ENCODE measurements around the gene SLC6A11. TPM values are rescaled to one million over a fixed set of nuclear protein-coding genes. Genes with fewer than 3 reads are reported as not detected.

The SLC6A11 gene
- polyA plus RNA-seq, 2 of the 4 experiments (the other 2 are of a cell fraction) = 0.03 TPM

DNA sequence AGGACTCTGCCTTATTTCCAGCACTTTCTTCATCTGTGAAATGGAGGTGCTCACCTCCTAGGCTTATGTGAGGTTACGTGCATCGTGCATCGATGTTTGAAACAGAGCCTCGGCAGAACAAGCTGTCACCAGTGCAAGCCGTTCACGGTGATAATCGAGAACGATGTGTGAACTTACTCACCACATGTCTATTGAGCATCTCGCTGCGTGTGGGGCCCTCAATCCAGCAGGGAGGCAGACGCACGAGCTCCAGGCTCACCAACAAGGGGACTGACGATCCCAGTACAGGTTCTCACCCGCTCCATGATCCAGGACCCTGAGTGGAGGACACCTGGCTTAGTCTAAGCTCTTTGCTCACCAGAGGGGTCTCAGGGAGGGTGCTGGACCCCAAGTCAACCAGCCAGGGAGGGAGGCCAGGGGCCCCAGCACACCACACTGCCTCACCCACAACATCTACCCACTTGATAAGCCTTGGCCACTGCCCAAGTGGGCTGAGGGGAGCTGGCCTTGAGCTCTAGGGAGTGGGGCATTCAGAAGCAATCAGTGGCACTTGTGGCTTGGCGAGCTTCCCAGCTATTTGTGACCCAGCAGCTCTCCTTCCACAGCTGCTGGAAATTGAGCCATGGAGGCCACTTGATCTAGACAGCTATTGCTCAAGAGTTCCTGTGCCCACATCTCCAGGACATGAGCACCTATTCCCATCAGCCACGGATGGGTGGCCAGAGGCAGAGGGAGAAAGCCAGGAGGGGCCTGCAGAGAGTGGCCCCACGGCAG is 142.1 kb downstream of the SLC6A11 start:
- 34% methylated on average over 14 of the region's 17 CpGs for WGBS (ENCODE audit: missing lambda C conversion rate)
- no peaks in the 10 kb centered on the region for H3K4me1 ChIP-seq
- DNase-seq (ENCODE audit: low read depth in 1 of 2, low spot score in 1 of 2) (no peak), ATAC-seq (no peak), FAIRE-seq (no peak)
- H3K9me3 ChIP-seq = no peaks in the 10 kb centered on the region
- H3K27ac ChIP-seq = no peak overlapping the region
- no peak overlapping the region for H3K4me3 ChIP-seq
- CTCF ChIA-PET = interaction anchor here (1.0 to 11.6 kb wide), 5 partner anchors 7 to 100 kb away, joined by 3 to 148 read pairs (median 6); no protein-coding TSS in a partner anchor
- TF ChIP-seq NPAS2 (CRISPR knock-in tag; IDR thresholded peaks at IDR 0.05; ENCODE audit: borderline replicate concordance) (no peak), TP53 (CRISPR knock-in tag; IDR thresholded peaks at IDR 0.05) (no peak), KDM5A (IDR thresholded peaks at IDR 0.05) (no peak), HOXB13 (CRISPR knock-in tag; IDR thresholded peaks at IDR 0.05; ENCODE audit: low read depth) (no peak)
- TF ChIP-seq, protein P1, sequence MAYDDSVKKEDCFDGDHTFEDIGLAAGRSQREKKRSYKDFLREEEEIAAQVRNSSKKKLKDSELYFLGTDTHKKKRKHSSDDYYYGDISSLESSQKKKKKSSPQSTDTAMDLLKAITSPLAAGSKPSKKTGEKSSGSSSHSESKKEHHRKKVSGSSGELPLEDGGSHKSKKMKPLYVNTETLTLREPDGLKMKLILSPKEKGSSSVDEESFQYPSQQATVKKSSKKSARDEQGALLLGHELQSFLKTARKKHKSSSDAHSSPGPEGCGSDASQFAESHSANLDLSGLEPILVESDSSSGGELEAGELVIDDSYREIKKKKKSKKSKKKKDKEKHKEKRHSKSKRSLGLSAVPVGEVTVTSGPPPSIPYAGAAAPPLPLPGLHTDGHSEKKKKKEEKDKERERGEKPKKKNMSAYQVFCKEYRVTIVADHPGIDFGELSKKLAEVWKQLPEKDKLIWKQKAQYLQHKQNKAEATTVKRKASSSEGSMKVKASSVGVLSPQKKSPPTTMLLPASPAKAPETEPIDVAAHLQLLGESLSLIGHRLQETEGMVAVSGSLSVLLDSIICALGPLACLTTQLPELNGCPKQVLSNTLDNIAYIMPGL (CRISPR knock-in tag; IDR thresholded peaks at IDR 0.05; ENCODE audit: borderline replicate concordance) = no peak
- POLR2A ChIA-PET = interaction anchor here (0.6 kb wide), 1 partner anchor 1502 kb away, joined by 3 read pairs; no protein-coding TSS in a partner anchor
- no peak overlapping the region for H3K4me2 ChIP-seq

DNA sequence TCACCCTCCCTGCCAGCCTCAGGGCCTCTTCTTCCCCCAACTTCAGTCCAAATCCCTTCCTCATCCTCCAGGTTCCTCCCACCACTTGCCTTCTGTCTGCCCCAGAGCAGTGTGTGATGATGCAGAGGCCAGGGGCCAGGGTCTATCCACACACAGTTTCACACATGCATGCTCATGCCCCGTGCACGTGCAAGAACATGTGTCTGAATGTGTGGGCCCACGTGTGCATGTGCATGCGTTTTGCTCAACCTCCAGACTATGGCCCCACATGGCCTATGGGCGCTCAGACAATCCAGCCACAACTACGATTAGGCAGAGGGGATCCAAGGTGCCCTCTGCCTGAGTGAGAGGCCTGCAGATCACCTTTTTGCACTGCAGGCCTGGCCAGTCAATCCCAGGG is 144.2 kb downstream of the SLC6A11 start:
- CTCF ChIA-PET = interaction anchor here (1.0 to 5.2 kb wide), 3 partner anchors 23 to 202 kb away, joined by 3 to 24 read pairs (median 5); no protein-coding TSS in a partner anchor
- 19% methylated on average over 6 of the region's 6 CpGs for WGBS (ENCODE audit: missing lambda C conversion rate)
- POLR2A ChIA-PET = no interaction called here

DNA sequence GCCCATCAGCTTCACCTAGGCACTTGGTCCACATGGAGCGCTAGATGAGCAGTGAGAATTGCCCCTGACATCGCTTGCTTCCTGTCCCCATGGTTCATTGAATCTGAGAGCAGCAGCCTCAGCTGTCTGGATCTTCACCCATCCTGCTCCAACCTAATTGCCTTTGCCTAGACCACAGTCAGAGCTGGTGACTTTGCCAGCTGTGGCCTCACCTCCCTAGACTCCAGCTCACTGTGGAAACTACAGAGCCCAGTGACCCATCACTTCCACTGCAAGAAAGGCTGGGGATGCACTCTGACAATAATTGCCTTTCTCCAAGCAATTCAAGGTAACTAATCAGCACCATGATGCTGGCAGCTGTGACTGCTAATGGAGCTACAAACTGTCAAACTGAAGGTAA is 145.9 kb downstream of the SLC6A11 start:
- no peak for FAIRE-seq
- no peak overlapping the region for H3K4me2 ChIP-seq
- H3K4me3 ChIP-seq = no peak overlapping the region
- CTCF ChIA-PET = interaction anchor here (0.6 to 8.4 kb wide), 4 partner anchors 11 to 98 kb away, joined by 3 to 46 read pairs (median 16); no protein-coding TSS in a partner anchor
- H3K4me1 ChIP-seq = no peaks in the 10 kb centered on the region
- ATAC-seq = no peak
- POLR2A ChIA-PET = no interaction called here
- no peak for DNase-seq (ENCODE audit: low read depth in 1 of 2, low spot score in 1 of 2)
- no peaks in the 10 kb centered on the region for H3K9me3 ChIP-seq
- no peak overlapping the region for H3K27ac ChIP-seq
- TF ChIP-seq POLR2AphosphoS2 (conservative IDR thresholded peaks at IDR 0.05; ENCODE audit: low read length) = no peak
- no peak for TF ChIP-seq FOXS1 (CRISPR knock-in tag; IDR thresholded peaks at IDR 0.05)
- no peak for TF ChIP-seq ZSCAN20 (CRISPR knock-in tag; IDR thresholded peaks at IDR 0.05)
- TF ChIP-seq KDM5A (IDR thresholded peaks at IDR 0.05) = no peak
- no peak for TF ChIP-seq JUNB (IDR thresholded peaks at IDR 0.05)
- TF ChIP-seq, protein P2, sequence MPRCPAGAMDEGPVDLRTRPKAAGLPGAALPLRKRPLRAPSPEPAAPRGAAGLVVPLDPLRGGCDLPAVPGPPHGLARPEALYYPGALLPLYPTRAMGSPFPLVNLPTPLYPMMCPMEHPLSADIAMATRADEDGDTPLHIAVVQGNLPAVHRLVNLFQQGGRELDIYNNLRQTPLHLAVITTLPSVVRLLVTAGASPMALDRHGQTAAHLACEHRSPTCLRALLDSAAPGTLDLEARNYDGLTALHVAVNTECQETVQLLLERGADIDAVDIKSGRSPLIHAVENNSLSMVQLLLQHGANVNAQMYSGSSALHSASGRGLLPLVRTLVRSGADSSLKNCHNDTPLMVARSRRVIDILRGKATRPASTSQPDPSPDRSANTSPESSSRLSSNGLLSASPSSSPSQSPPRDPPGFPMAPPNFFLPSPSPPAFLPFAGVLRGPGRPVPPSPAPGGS (IDR thresholded peaks at IDR 0.05) = no peak
- TF ChIP-seq, protein P3, sequence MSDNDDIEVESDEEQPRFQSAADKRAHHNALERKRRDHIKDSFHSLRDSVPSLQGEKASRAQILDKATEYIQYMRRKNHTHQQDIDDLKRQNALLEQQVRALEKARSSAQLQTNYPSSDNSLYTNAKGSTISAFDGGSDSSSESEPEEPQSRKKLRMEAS (IDR thresholded peaks at IDR 0.05) = no peak
- TF ChIP-seq, protein P4, sequence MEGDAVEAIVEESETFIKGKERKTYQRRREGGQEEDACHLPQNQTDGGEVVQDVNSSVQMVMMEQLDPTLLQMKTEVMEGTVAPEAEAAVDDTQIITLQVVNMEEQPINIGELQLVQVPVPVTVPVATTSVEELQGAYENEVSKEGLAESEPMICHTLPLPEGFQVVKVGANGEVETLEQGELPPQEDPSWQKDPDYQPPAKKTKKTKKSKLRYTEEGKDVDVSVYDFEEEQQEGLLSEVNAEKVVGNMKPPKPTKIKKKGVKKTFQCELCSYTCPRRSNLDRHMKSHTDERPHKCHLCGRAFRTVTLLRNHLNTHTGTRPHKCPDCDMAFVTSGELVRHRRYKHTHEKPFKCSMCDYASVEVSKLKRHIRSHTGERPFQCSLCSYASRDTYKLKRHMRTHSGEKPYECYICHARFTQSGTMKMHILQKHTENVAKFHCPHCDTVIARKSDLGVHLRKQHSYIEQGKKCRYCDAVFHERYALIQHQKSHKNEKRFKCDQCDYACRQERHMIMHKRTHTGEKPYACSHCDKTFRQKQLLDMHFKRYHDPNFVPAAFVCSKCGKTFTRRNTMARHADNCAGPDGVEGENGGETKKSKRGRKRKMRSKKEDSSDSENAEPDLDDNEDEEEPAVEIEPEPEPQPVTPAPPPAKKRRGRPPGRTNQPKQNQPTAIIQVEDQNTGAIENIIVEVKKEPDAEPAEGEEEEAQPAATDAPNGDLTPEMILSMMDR (IDR thresholded peaks at IDR 0.05) = no peak
- no peak for TF ChIP-seq MYC (IDR thresholded peaks at IDR 0.05; ENCODE audit: borderline replicate concordance, low read length)
- no peak for TF ChIP-seq CHD4 (IDR thresholded peaks at IDR 0.05; ENCODE audit: borderline replicate concordance)
- TF ChIP-seq, protein P5, sequence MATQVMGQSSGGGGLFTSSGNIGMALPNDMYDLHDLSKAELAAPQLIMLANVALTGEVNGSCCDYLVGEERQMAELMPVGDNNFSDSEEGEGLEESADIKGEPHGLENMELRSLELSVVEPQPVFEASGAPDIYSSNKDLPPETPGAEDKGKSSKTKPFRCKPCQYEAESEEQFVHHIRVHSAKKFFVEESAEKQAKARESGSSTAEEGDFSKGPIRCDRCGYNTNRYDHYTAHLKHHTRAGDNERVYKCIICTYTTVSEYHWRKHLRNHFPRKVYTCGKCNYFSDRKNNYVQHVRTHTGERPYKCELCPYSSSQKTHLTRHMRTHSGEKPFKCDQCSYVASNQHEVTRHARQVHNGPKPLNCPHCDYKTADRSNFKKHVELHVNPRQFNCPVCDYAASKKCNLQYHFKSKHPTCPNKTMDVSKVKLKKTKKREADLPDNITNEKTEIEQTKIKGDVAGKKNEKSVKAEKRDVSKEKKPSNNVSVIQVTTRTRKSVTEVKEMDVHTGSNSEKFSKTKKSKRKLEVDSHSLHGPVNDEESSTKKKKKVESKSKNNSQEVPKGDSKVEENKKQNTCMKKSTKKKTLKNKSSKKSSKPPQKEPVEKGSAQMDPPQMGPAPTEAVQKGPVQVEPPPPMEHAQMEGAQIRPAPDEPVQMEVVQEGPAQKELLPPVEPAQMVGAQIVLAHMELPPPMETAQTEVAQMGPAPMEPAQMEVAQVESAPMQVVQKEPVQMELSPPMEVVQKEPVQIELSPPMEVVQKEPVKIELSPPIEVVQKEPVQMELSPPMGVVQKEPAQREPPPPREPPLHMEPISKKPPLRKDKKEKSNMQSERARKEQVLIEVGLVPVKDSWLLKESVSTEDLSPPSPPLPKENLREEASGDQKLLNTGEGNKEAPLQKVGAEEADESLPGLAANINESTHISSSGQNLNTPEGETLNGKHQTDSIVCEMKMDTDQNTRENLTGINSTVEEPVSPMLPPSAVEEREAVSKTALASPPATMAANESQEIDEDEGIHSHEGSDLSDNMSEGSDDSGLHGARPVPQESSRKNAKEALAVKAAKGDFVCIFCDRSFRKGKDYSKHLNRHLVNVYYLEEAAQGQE (IDR thresholded peaks at IDR 0.05) = no peak
- 23% methylated on average over 2 of the region's 2 CpGs for WGBS (ENCODE audit: missing lambda C conversion rate)

More for the DNA sequence above, 144.2 kb downstream of the SLC6A11 start:
- no peaks in the 10 kb centered on the region for H3K9me3 ChIP-seq
- no peak overlapping the region for H3K27ac ChIP-seq
- H3K4me2 ChIP-seq = no peak overlapping the region
- no peaks in the 10 kb centered on the region for H3K4me1 ChIP-seq
- H3K4me3 ChIP-seq = no peak overlapping the region
- ATAC-seq (no peak), DNase-seq (ENCODE audit: low read depth in 1 of 2, low spot score in 1 of 2) (no peak), FAIRE-seq (no peak)
- TF ChIP-seq, protein P1 (CRISPR knock-in tag; IDR thresholded peaks at IDR 0.05; ENCODE audit: borderline replicate concordance) = no peak
- TF ChIP-seq NR3C1 (IDR thresholded peaks at IDR 0.05) (no peak), GATA3 (IDR thresholded peaks at IDR 0.05; ENCODE audit: borderline replicate concordance) (no peak), HDAC2 (IDR thresholded peaks at IDR 0.05) (no peak), TFCP2L1 (CRISPR knock-in tag; IDR thresholded peaks at IDR 0.05) (no peak)
- TF ChIP-seq, protein P6, sequence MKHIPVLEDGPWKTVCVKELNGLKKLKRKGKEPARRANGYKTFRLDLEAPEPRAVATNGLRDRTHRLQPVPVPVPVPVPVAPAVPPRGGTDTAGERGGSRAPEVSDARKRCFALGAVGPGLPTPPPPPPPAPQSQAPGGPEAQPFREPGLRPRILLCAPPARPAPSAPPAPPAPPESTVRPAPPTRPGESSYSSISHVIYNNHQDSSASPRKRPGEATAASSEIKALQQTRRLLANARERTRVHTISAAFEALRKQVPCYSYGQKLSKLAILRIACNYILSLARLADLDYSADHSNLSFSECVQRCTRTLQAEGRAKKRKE (CRISPR knock-in tag; IDR thresholded peaks at IDR 0.05; ENCODE audit: low read depth) = no peak
